T47D (cell line): ENCODE data around the gene MKS1.

Experiments
- DNase-seq, 2 experiments: peaks; one replicate each; pipeline versions ENCODE4 v3.0.0 to v3.0.0-alpha.2; 2011 to 2012; ENCODE audit warnings: low read depth in 1 of 2, low spot score in 1 of 2
- JUND ChIP-seq: IDR thresholded peaks from 2 replicates; pipeline ENCODE4 v1.6.1; 2012; ENCODE audit warnings: low read depth
- in situ Hi-C: cut with HindIII; loops from 2 replicates; pipeline ENCODE4 v1.10.0; 2016; ENCODE audit warnings: low sequenced_read_pairs, low pct_unique_long_range_greater_than_20kb

MKS1 gene

DNA sequence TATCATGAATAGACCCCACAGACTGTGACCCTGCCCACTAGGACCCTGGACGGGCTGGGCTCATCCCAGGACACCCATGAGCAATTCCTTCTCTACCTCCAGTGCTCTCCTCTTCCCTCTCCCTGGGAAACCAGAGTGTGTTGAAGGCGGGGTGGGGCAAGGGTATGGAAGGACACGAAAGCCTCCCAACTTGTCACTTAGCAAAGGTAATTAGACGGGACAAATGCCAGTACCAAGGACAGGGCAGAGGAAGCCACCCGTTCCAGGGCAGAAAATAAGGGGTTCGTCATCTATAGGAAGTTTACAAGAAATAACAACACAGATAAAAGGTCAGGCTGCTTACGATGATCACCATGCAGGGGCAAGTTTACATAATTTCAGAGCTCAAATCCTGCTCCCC is 31.4 kb downstream of the MKS1 start:
- no peak for TF ChIP-seq JUND
- in situ Hi-C loops = no loop called here
- peak in 1 of 2 experiments; percentile 16 for DNase-seq

DNA sequence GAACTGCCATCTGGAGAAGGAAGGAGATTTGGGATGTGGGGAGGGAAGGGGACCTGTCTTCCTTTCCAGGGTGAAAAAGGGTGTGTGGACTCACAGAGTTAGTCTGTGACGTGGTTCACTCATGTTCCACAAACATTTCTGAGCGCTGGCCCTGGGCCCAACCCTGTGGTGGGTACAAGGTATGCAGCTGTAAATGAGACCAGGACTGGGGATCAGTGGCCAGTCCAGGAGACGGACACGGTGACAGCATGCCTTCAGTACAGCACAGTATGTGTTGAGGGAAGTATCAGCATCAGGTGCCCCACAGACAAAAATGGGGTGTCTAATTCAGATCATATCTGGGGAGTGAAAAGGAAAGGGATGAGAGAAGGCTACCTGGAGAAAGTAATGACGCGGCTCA is 32.0 kb downstream of the MKS1 start:
- in situ Hi-C loops = no loop called here
- no peak for DNase-seq
- TF ChIP-seq JUND = no peak

DNA sequence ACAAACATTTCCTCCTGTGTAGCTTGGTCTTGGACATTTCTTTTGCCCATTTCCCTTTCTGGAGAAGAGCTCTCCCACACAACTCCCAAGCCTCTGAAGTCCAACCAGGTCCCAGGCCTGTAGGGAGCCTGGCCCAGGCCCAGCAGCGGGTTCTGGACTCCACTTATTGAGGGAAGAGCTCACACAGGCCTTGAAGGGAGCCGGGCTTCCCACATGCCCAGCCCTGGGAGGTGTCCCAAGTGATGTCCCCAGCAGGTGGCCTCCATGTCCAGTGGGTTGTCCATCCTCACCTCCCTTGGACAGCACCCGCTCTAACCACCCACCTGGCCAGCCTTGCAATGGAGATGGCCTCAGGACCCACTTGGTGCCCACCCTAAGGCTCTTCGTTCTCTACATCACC is 32.5 kb downstream of the MKS1 start:
- in situ Hi-C loops = no loop called here
- no peak for TF ChIP-seq JUND

DNA sequence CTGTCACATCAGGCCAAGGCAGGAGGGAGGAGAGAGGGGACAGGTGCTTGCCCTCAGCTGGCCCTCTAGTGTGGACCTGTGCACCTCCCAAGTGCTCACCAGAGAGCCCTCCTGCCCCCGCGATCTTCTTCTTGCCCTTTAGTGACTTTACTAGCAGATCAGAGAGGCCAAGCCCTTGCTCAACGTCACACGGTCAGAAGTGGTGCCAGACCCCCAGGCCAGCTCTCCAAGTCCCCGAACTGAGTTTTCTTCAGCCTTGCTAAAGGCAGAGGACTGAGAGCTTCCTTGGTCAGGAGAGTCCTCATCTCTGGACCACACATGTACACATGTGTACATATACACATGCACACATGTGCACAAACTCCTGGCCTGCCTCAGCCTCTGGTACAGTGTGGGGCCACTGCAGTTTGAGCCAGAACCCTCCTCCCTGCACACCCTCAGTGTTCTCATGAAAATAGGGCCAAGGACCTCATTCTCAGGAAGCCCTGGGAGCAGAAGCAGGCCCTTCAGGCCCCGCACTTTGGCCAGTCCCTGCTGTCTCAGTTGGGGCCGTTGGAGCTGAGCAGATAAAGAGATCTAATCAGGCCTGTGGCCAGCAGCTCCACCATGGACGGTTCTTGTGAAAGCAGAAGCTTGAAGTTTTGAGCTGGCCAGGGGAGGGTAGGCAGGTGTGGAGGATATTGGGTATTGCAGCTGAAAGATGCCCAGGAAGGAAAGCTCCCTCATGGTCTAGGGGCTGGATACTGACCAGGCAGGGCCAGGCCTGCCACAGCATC is 33.9 kb downstream of the MKS1 start:
- no peak for DNase-seq
- in situ Hi-C loops = no loop called here
- no peak for TF ChIP-seq JUND

More for the DNA sequence above, 32.5 kb downstream of the MKS1 start:
- DNase-seq = no peak

DNA sequence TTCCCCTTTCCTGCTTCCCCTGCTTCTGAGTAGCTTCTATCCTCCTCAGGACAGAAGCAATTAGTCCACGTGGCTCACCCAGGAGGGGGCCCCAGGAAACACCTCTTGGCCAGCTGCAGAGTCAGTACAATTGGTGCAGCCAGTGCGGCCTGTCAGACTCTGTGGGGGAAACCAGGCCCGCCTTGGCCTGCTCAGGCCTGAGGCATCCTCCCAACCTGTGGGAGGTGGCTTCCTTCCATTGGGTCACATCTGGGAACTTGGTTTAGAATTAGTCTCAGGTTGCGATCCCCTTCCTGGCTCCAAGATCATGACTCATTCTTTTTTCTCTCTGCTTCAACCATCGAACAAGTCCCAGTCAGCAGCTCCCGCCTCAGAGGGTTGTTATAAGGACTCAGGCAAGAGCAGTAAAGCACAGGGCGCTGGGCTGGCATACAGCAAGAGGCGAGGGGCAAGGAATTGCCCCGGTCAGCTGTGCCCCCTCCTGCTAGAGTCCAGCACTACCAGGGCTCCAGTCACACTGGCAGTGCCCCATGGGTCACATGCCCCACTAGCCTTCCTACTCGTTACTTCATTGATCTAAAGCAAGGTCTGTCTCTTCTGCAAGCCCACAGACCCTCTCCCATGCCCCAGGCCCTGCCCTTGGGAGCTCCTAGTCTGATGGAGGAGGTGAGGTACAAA is 34.6 kb downstream of the MKS1 start:
- in situ Hi-C loops = no loop called here
- peak in 1 of 2 experiments; percentile 8 for DNase-seq

DNA sequence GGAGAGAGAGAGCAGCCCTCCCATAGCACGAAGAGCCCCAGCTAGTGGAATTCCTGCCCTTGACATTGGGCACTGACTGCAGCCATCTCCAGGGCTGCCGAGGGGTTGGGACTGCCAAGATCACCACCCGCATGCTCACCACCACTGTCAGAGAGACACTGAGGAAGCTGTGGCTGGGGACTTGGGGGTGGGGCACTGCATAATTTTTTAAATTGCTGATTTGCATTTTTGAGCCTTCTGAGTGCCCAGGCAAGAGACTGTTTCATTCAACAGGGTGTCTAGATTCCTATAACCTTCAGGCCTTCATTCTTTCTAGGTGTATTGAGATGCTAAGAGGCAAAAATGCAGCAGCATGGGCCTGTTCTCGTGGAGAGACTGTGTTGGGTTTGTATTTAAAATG is 35.5 kb downstream of the MKS1 start:
- DNase-seq = no peak
- no peak for TF ChIP-seq JUND
- in situ Hi-C loops = no loop called here

More for the DNA sequence above, 34.6 kb downstream of the MKS1 start:
- no peak for TF ChIP-seq JUND

DNA sequence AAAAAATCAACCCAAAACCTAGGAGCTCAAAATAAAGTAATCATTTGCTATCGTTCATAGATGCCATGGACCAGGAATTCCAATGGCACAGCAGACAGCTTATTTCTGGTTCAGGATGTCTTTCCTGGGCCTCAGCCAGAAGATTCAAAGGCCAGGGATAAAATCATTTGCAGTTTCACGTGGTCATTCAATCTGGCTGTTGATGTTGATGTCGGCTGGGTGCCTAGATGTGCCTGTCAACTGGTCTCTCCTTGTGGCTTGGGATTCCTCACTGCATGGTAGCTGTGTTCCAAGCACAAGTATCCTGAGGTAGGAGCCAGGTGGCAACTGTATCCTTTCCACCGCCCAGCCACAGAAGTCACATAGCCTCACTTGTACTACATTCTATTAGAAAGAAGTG is 37.3 kb downstream of the MKS1 start:
- in situ Hi-C loops = no loop called here
- no peak for DNase-seq
- no peak for TF ChIP-seq JUND

DNA sequence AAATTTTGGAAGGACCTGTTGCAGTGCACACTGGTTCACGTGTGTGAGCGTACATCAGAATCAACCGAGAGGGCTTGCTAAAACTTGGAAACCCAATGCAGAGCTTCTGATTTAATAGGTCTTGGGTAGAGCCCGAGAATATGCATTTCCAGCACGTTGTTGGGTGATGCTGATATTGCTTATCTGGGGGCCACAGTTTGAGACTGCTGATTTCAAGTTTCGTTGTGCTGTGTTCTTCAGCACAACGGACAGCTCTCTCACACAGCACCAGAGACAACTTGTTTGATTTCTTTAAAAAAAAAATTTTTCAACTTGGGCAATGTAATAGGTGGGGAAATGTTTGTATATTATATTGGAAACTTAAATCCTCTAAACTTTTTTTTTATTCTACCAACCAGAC is 42.9 kb downstream of the MKS1 start:
- in situ Hi-C loops = no loop called here
- no peak for TF ChIP-seq JUND
- peak in 1 of 2 experiments; percentile 33 for DNase-seq

DNA sequence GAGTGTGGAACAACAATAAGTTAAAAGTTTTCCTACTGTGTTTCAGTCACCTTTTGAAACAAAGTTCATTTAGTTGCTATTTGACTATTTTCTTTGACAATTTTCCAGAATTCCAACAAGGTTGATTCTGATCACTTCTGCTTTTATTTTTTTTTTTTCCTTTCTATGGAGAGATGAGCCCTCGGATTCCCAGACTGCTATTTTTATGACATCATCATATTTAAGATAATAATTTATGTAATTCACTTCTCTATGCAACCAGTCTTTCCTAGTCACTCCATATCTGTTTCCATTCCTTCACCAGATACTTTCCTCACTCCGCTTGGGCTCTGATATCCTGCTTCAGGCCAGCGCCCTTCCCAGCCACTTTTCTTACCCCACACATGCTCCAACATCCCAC is 44.2 kb downstream of the MKS1 start:
- no peak for DNase-seq
- in situ Hi-C loops = no loop called here
- TF ChIP-seq JUND = no peak

DNA sequence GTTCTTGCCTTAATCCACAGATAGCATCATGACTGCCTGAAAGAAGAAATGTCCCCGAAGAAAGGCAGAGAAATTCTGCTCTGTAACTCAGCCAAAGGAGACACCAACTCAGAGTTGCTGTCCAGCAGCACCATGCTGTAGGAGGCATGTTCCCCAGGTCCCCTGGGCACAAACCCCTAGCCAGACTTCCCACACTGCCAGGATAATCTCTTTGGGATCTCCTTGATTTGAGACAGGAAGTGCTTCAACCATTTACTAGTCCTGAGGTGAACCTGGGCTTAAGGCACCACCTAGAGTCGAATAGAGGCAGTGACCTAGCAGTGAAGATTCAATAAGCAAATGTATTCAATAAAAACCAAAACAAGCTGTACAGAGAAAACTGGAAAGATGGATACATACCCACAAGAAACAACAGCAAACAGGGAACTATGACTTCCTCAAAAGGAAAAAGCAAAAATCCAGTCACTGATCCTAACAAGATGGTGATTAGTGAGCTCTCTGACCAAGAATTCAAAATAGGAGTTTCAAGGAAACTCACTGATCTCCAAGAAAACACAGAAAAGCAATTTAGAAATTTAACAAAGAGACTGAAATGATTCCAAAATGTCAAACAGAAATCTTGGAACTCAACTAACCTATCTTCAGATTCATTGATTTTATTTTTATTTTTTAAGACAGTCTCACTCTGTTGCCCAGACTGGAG is 46.5 kb downstream of the MKS1 start:
- TF ChIP-seq JUND = no peak
- in situ Hi-C loops = no loop called here
- peak; percentile 49 to 75 for DNase-seq

DNA sequence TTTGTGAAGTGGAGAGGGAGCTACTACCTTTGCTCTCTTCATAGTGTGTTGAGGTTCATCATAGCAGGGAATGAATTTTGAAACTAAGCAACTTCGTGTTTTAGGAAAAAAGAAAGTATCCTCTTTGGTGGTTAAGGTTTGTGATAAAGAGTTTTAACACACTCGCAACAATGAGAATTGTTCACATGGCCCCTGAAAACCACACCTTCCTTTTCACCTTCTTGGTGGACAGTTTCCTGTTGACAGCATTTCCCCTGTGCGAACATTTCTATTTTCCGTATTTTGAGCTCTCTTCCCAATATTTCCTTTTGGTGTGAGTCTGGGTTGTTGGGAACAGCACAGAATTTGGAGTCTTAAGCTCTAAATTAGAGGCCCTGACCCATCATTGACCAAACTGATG is 48.4 kb downstream of the MKS1 start:
- DNase-seq = no peak
- in situ Hi-C loops = no loop called here
- no peak for TF ChIP-seq JUND

DNA sequence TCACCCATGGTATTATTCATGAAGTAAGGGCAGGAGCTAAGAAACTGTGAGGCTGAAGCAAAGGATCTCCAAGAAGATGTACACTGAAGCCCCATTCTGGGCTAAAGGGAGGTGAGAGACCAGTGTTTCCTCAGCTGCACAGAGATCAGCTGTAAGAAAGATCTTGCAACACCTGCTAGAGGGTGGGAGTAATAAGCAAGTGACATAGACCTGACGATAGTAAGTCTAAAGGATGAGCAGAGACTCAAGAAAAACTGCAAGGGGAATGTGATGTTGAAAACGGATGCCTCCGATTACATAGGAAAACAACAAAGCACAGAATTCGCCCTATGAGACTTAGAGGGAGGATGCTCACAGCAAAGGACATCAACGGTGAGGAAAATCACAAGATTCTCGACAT is 52.4 kb downstream of the MKS1 start, which contains the start of gene OR4D2:
Gene OR4D2, plus strand, starts transcription at position 301 of the 400 bp plus-strand sequence. CDS start 2,674 bp downstream, outside the sequence.
- DNase-seq = no peak
- in situ Hi-C loops = no loop called here
- no peak for TF ChIP-seq JUND

DNA sequence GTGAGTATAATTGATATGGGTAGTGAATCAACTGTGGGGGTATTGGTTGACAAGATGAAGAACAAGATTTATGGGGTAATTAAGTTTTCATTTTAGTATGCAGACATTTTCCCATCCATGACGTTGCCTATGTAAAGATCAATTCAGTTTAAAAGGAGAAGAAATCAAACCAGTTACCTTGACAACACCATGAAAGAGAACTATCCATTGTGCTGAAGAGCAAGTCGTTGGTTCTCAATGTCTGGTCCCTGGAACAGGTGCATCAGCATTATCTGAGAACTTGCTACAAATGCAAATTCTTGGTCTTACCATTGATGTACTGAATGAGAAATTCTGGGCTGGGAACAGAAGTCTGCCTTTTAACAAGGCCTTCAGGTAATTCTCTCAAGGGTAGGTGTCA is 53.1 kb downstream of the MKS1 start:
- TF ChIP-seq JUND = no peak
- peak in 1 of 2 experiments; percentile 33 for DNase-seq
- in situ Hi-C loops = no loop called here
